ENCODE results near the gene CREM. TPM values are rescaled to one million over a fixed set of nuclear protein-coding genes. Genes with fewer than 3 reads are reported as not detected.
A peak's percentile ranks its signal among the peaks of the same experiment; 100 is the strongest.

Gene CREM
- total RNA-seq, 2 experiments from 2014 or later: 65.7 to 67.0 TPM

GRCh38 chr10:35182631-35183510 is 56.2 kb downstream of the CREM start:
- Mint-ChIP-seq H3K27ac (no peak overlapping the region), H3K9me3 (no peaks in the 10 kb centered on the region), H3K36me3 (ENCODE audit: low read depth) (peaks cover 7% of the 10 kb centered on the region), H3K4me1 (ENCODE audit: low read depth) (no peaks in the 10 kb centered on the region), H3K27me3 (no peaks in the 10 kb centered on the region), H3K4me3 (no peak overlapping the region)
- H3K27ac ChIP-seq (ENCODE audit: low read depth in 1 of 2, low read length in 2 of 2): no peak overlapping the region
- H3K4me3 ChIP-seq (ENCODE audit: low read length): no peak overlapping the region
- ChIA-PET CTCF (no interaction called here), POLR2A (interaction anchor here (1.0 to 2.0 kb wide), 3 partner anchors 13 to 56 kb away, joined by 5 to 10 read pairs (median 5); partner anchors contain the start of gene CREM)
- intact Hi-C loops (cut with DNase I, micrococcal nuclease): no loop called here
- no peak for TF ChIP-seq CTCF (IDR thresholded peaks at IDR 0.05)
- H3K9me3 ChIP-seq (ENCODE audit: control insufficient read depth in 1 of 2, insufficient read depth in 1 of 2, low read length in 2 of 2): no peaks in the 10 kb centered on the region
- H3K4me1 ChIP-seq (ENCODE audit: insufficient read depth, low read length): no peaks in the 10 kb centered on the region
- no peaks in the 10 kb centered on the region for H3K27me3 ChIP-seq (ENCODE audit: control insufficient read depth in 1 of 2, insufficient read depth in 2 of 2, low read length in 2 of 2)
- H3K36me3 ChIP-seq (ENCODE audit: insufficient read depth, low read length): no peaks in the 10 kb centered on the region
- DNase-seq (no peak), ATAC-seq (ENCODE audit: poor library complexity) (no peak)

- DNase-seq (no peak), ATAC-seq (ENCODE audit: poor library complexity) (no peak)
- no peaks in the 10 kb centered on the region for H3K4me1 ChIP-seq (ENCODE audit: insufficient read depth, low read length)
- H3K27me3 Mint-ChIP-seq: no peaks in the 10 kb centered on the region
- peak overlapping the region; percentile 33 for H3K27ac Mint-ChIP-seq
- no peaks in the 10 kb centered on the region for H3K9me3 ChIP-seq (ENCODE audit: control insufficient read depth in 1 of 2, insufficient read depth in 1 of 2, low read length in 2 of 2)
- H3K4me3 Mint-ChIP-seq: no peak overlapping the region
- no peak for TF ChIP-seq CTCF (IDR thresholded peaks at IDR 0.05)
- H3K4me3 ChIP-seq (ENCODE audit: low read length): no peak overlapping the region
- peaks cover 7% of the 10 kb centered on the region for H3K36me3 Mint-ChIP-seq (ENCODE audit: low read depth)
- no peaks in the 10 kb centered on the region for H3K27me3 ChIP-seq (ENCODE audit: control insufficient read depth in 1 of 2, insufficient read depth in 2 of 2, low read length in 2 of 2)
- H3K36me3 ChIP-seq (ENCODE audit: insufficient read depth, low read length): no peaks in the 10 kb centered on the region
- H3K4me1 Mint-ChIP-seq (ENCODE audit: low read depth): no peaks in the 10 kb centered on the region
- ChIA-PET CTCF (no interaction called here), POLR2A (interaction anchor here (1.3 to 2.0 kb wide), 2 partner anchors 11 to 58 kb away, joined by 5 to 10 read pairs; partner anchors contain the start of gene CREM)
- intact Hi-C loops (cut with DNase I, micrococcal nuclease): no loop called here
- H3K9me3 Mint-ChIP-seq: no peaks in the 10 kb centered on the region
- H3K27ac ChIP-seq (ENCODE audit: low read depth in 1 of 2, low read length in 2 of 2): no peak overlapping the region
Measured at GRCh38 chr10:35184527-35185171, 58.0 kb downstream of the CREM start.

- Histone ChIP-seq H3K4me1 (ENCODE audit: insufficient read depth, low read length) (no peaks in the 10 kb centered on the region), H3K36me3 (ENCODE audit: insufficient read depth, low read length) (no peaks in the 10 kb centered on the region), H3K27ac (ENCODE audit: low read depth in 1 of 2, low read length in 2 of 2) (no peak overlapping the region), H3K9me3 (ENCODE audit: control insufficient read depth in 1 of 2, insufficient read depth in 1 of 2, low read length in 2 of 2) (no peaks in the 10 kb centered on the region), H3K27me3 (ENCODE audit: control insufficient read depth in 1 of 2, insufficient read depth in 2 of 2, low read length in 2 of 2) (no peaks in the 10 kb centered on the region), H3K4me3 (ENCODE audit: low read length) (no peak overlapping the region)
- intact Hi-C loops (cut with DNase I, micrococcal nuclease): no loop called here
- ATAC-seq (ENCODE audit: poor library complexity): no peak
- CTCF ChIA-PET: interaction anchor here (0.8 kb wide), 1 partner anchor 10 kb away, joined by 3 read pairs; no protein-coding TSS in a partner anchor
- no peaks in the 10 kb centered on the region for H3K4me1 Mint-ChIP-seq (ENCODE audit: low read depth)
- peaks cover 7% of the 10 kb centered on the region for H3K36me3 Mint-ChIP-seq (ENCODE audit: low read depth)
- no peak for DNase-seq
- no peaks in the 10 kb centered on the region for H3K9me3 Mint-ChIP-seq
- no peaks in the 10 kb centered on the region for H3K27me3 Mint-ChIP-seq
- H3K4me3 Mint-ChIP-seq: no peak overlapping the region
- POLR2A ChIA-PET: interaction anchor here (1.1 to 1.3 kb wide), 2 partner anchors 11 to 59 kb away, joined by 4 to 5 read pairs; partner anchors contain the start of gene CREM
- no peak for TF ChIP-seq CTCF (IDR thresholded peaks at IDR 0.05)
- no peak overlapping the region for H3K27ac Mint-ChIP-seq
Measured at GRCh38 chr10:35185260-35186034, 58.8 kb downstream of the CREM start.
